WTC11 (cell line): ENCODE measurements around the gene XIRP1.

Experiments
- EMX1 ChIP-seq: fragments of 250-450 bp; sonication (Bioruptor Pico); IDR thresholded peaks from 2 replicates; pipeline ENCODE4 v1.8.0; 2021; ENCODE audit warnings: mild to moderate bottlenecking
- IRF2 ChIP-seq: sonication (generic); formaldehyde crosslinking; IDR thresholded peaks from 2 replicates; pipeline ENCODE4 v1.8.0; 2022; ENCODE audit warnings: low read depth, missing genetic modification reagents, borderline replicate concordance
- NFE2L1 ChIP-seq: sonication (generic); formaldehyde crosslinking; IDR thresholded peaks from 2 replicates; pipeline ENCODE4 v1.8.1; 2023; ENCODE audit warnings: missing genetic modification reagents
- ZBTB21 ChIP-seq: sonication (generic); formaldehyde crosslinking; IDR thresholded peaks from 2 replicates; pipeline ENCODE4 v1.8.1; 2023; ENCODE audit warnings: mild to moderate bottlenecking, missing genetic modification reagents, borderline replicate concordance
- TF ChIP-seq, protein P1 (sequence below): fragments of 200-600 bp; IDR thresholded peaks from 2 replicates; pipeline ENCODE4 v1.8.0; 2022; ENCODE audit warnings: antibody characterized with exemption
- TF ChIP-seq, protein P2 (sequence below): sonication (generic); formaldehyde crosslinking; IDR thresholded peaks from 2 replicates; pipeline ENCODE4 v1.8.1; 2023; ENCODE audit warnings: mild to moderate bottlenecking, missing genetic modification reagents, moderate library complexity
- TF ChIP-seq, protein P3 (sequence below): sonication (generic); formaldehyde crosslinking; IDR thresholded peaks from 2 replicates; pipeline ENCODE4 v1.8.0; 2022; ENCODE audit warnings: mild to moderate bottlenecking, missing genetic modification reagents
- TF ChIP-seq, protein P4 (sequence below): sonication (generic); formaldehyde crosslinking; IDR thresholded peaks from 2 replicates; pipeline ENCODE4 v1.8.1; 2023; ENCODE audit warnings: mild to moderate bottlenecking, missing genetic modification reagents
- TF ChIP-seq, protein P5 (sequence below): sonication (generic); formaldehyde crosslinking; IDR thresholded peaks from 2 replicates; pipeline ENCODE4 v1.8.0; 2023; ENCODE audit warnings: missing genetic modification reagents

DNA sequence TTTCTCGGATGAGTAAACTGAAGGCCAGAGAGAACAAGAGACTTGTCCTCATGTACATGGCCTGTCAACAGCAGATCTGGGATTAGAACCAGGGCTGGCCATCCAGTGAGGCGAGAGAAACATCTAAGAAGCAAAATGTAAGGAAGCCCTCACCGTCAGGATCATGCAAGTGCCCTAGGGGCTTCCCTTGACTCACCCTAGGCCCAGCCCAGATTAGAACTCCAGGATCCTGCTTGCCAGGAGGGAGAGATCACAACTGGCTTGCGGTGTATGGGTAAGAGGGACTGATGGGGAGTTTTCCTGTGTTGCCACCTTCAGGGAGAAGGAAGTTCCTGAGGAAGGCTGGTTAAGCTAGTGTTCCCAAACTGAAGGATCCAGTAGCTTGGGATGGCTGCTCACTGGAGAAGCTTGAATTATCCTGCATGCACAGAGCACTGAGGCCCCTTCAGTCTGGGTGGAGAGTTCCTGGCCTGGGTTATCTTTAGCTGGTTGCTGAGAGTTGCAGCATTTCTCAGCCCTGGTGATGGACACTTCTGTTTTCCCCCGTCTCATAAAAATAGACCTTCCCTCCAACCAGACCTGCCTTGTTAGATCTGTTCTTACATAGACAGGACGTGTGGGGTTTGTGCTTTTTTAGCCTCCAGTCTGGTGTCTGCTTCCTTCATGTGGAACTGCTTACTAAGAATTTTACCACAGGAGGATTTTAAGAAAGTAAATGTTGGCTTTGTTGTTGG is 28.2 kb upstream of the XIRP1 start:
- TF ChIP-seq, protein P1, sequence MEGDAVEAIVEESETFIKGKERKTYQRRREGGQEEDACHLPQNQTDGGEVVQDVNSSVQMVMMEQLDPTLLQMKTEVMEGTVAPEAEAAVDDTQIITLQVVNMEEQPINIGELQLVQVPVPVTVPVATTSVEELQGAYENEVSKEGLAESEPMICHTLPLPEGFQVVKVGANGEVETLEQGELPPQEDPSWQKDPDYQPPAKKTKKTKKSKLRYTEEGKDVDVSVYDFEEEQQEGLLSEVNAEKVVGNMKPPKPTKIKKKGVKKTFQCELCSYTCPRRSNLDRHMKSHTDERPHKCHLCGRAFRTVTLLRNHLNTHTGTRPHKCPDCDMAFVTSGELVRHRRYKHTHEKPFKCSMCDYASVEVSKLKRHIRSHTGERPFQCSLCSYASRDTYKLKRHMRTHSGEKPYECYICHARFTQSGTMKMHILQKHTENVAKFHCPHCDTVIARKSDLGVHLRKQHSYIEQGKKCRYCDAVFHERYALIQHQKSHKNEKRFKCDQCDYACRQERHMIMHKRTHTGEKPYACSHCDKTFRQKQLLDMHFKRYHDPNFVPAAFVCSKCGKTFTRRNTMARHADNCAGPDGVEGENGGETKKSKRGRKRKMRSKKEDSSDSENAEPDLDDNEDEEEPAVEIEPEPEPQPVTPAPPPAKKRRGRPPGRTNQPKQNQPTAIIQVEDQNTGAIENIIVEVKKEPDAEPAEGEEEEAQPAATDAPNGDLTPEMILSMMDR: no peak
- TF ChIP-seq, protein P2, sequence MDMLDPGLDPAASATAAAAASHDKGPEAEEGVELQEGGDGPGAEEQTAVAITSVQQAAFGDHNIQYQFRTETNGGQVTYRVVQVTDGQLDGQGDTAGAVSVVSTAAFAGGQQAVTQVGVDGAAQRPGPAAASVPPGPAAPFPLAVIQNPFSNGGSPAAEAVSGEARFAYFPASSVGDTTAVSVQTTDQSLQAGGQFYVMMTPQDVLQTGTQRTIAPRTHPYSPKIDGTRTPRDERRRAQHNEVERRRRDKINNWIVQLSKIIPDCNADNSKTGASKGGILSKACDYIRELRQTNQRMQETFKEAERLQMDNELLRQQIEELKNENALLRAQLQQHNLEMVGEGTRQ (CRISPR knock-in tag): no peak
- TF ChIP-seq, protein P3, sequence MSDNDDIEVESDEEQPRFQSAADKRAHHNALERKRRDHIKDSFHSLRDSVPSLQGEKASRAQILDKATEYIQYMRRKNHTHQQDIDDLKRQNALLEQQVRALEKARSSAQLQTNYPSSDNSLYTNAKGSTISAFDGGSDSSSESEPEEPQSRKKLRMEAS: no peak
- TF ChIP-seq, protein P4, sequence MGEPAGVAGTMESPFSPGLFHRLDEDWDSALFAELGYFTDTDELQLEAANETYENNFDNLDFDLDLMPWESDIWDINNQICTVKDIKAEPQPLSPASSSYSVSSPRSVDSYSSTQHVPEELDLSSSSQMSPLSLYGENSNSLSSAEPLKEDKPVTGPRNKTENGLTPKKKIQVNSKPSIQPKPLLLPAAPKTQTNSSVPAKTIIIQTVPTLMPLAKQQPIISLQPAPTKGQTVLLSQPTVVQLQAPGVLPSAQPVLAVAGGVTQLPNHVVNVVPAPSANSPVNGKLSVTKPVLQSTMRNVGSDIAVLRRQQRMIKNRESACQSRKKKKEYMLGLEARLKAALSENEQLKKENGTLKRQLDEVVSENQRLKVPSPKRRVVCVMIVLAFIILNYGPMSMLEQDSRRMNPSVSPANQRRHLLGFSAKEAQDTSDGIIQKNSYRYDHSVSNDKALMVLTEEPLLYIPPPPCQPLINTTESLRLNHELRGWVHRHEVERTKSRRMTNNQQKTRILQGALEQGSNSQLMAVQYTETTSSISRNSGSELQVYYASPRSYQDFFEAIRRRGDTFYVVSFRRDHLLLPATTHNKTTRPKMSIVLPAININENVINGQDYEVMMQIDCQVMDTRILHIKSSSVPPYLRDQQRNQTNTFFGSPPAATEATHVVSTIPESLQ (CRISPR knock-in tag): no peak
- TF ChIP-seq NFE2L1 (CRISPR knock-in tag) (no peak), IRF2 (CRISPR knock-in tag) (no peak), EMX1 (CRISPR knock-in tag) (no peak), ZBTB21 (no peak)
- TF ChIP-seq, protein P5, sequence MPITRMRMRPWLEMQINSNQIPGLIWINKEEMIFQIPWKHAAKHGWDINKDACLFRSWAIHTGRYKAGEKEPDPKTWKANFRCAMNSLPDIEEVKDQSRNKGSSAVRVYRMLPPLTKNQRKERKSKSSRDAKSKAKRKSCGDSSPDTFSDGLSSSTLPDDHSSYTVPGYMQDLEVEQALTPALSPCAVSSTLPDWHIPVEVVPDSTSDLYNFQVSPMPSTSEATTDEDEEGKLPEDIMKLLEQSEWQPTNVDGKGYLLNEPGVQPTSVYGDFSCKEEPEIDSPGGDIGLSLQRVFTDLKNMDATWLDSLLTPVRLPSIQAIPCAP (CRISPR knock-in tag): no peak
